Measurements from ENCODE around the gene RBMS1. TPM values are rescaled to one million over a fixed set of nuclear protein-coding genes. Genes with fewer than 3 reads are reported as not detected.
A peak's percentile ranks its signal among the peaks of the same experiment; 100 is the strongest.

Gene RBMS1
- total RNA-seq, 1 experiment from 2014 or later, result 38.8 TPM

GRCh38 chr2:160407393-160408172 is 86.0 kb downstream of the RBMS1 start:
- intact Hi-C loops (cut with micrococcal nuclease), result loop anchor here (5.0 kb wide), 1 partner anchor 50 kb away; no protein-coding TSS in a partner anchor
- Histone ChIP-seq H3K4me2 (ENCODE audit: low read length) (peak overlapping the region; percentile 95), H3K36me3 (ENCODE audit: low read depth, low read length) (no peaks in the 10 kb centered on the region), H3F3A (ENCODE audit: low read length, unreplicated experiment) (no peaks in the 10 kb centered on the region), H4K20me1 (ENCODE audit: low read length) (peaks cover 10% of the 10 kb centered on the region; the same call in 1 of the 2 replicates), H3K9me2 (replicated peaks; ENCODE audit: low read length) (no peaks in the 10 kb centered on the region), H3K27me3 (ENCODE audit: low read length) (no peaks in the 10 kb centered on the region), H3K27ac (ENCODE audit: low read length) (peak overlapping the region; percentile 70), H3K4me1 (ENCODE audit: insufficient read depth, low read length) (peaks cover 67% of the 10 kb centered on the region), H3K9me3 (ENCODE audit: low read length) (no peaks in the 10 kb centered on the region), H3K79me2 (ENCODE audit: low read length) (peaks cover 84% of the 10 kb centered on the region), H2AFZ (ENCODE audit: low read length) (peak overlapping the region; percentile 32), H3K4me3 (ENCODE audit: low read length) (peak overlapping the region; percentile 77), H3K9ac (ENCODE audit: low read length) (peak overlapping the region; percentile 88)
- ChIA-PET POLR2A (ENCODE audit: unreplicated experiment) (no interaction called here), CTCF (no interaction called here)
- TF ChIP-seq CTCF (conservative IDR thresholded peaks at IDR 0.05; ENCODE audit: low read depth, low read length) (no peak), EZH2 (IDR thresholded peaks at IDR 0.05; ENCODE audit: low read length, unreplicated experiment) (no peak), EZH2phosphoT487 (IDR thresholded peaks at IDR 0.05; ENCODE audit: borderline replicate concordance, low read length) (no peak)
- no TSS peak for BruUV-seq (replicated peaks)
- peak; percentile 60 for DNase-seq
- ATAC-seq, result peak; percentile 65

- ATAC-seq (peak; percentile 45), DNase-seq (peak; percentile 63)
- Histone ChIP-seq H3K9me3 (ENCODE audit: low read length) (no peaks in the 10 kb centered on the region), H3K27me3 (ENCODE audit: low read length) (no peaks in the 10 kb centered on the region), H3K4me2 (ENCODE audit: low read length) (peak overlapping the region; percentile 95), H3K27ac (ENCODE audit: low read length) (peak overlapping the region; percentile 70), H3K9ac (ENCODE audit: low read length) (peak overlapping the region; percentile 88), H3K36me3 (ENCODE audit: low read depth, low read length) (no peaks in the 10 kb centered on the region), H3K9me2 (replicated peaks; ENCODE audit: low read length) (no peaks in the 10 kb centered on the region), H3K79me2 (ENCODE audit: low read length) (peaks cover 84% of the 10 kb centered on the region), H4K20me1 (ENCODE audit: low read length) (peaks cover 10% of the 10 kb centered on the region; the same call in 1 of the 2 replicates), H3F3A (ENCODE audit: low read length, unreplicated experiment) (no peaks in the 10 kb centered on the region), H3K4me3 (ENCODE audit: low read length) (peak overlapping the region; percentile 77), H2AFZ (ENCODE audit: low read length) (peak overlapping the region; percentile 32), H3K4me1 (ENCODE audit: insufficient read depth, low read length) (peaks cover 66% of the 10 kb centered on the region)
- TF ChIP-seq CTCF (conservative IDR thresholded peaks at IDR 0.05; ENCODE audit: low read depth, low read length) (no peak; the same call in 1 of the 2 replicates), EZH2 (IDR thresholded peaks at IDR 0.05; ENCODE audit: low read length, unreplicated experiment) (no peak), EZH2phosphoT487 (IDR thresholded peaks at IDR 0.05; ENCODE audit: borderline replicate concordance, low read length) (no peak)
- TSS peak; percentile 47 for BruUV-seq (replicated peaks)
- intact Hi-C loops (cut with micrococcal nuclease), result loop anchor here (5.0 kb wide), 1 partner anchor 49 kb away; no protein-coding TSS in a partner anchor
- CTCF ChIA-PET, result no interaction called here
- POLR2A ChIA-PET (ENCODE audit: unreplicated experiment), result no interaction called here
Measured at GRCh38 chr2:160406591-160407392, 86.8 kb downstream of the RBMS1 start.
